Liver (tissue), 9 donors: Measurements from ENCODE around the gene POFUT1. TPM values are rescaled to one million over a fixed set of nuclear protein-coding genes. Genes with fewer than 3 reads are reported as not detected.
A peak's percentile ranks its signal among the peaks of the same experiment; 100 is the strongest.

Experiments used
- DNase-seq: peaks from one replicate; pipeline ENCODE4 v3.0.0-alpha.2; 2017; ENCODE audit warnings: low spot score
- H3K27ac ChIP-seq, 2 donors: one replicate each; pipeline ENCODE4 v1.7.0; 2013; ENCODE audit warnings: inconsistent platforms in 2 of 2, low read length in 2 of 2, control low read depth in 1 of 2, low read depth in 1 of 2, mild to moderate bottlenecking in 1 of 2
- H3K27me3 ChIP-seq, 4 donors: one replicate each; pipeline versions ENCODE4 v1.6.1 to v1.7.0; 2013; ENCODE audit warnings: low read length in 3 of 4, inconsistent platforms in 1 of 4, mild to moderate bottlenecking in 1 of 4, moderate library complexity in 1 of 4; ENCODE audit not compliant: control insufficient read depth in 4 of 4, insufficient read depth in 4 of 4
- H3K36me3 ChIP-seq, 4 donors: one replicate each; pipeline versions ENCODE4 v1.6.1 to v1.7.0; 2013; ENCODE audit warnings: low read length in 3 of 4, mild to moderate bottlenecking in 3 of 4, low read depth in 1 of 4, moderate library complexity in 1 of 4; ENCODE audit not compliant: control insufficient read depth in 4 of 4, insufficient read depth in 3 of 4
- H3K4me1 ChIP-seq, 4 donors: one replicate each; pipeline versions ENCODE4 v1.6.1 to v1.7.0; 2013; ENCODE audit warnings: low read length in 3 of 4, mild to moderate bottlenecking in 3 of 4, moderate library complexity in 1 of 4; ENCODE audit not compliant: control insufficient read depth in 4 of 4, insufficient read depth in 4 of 4
- H3K4me3 ChIP-seq, 3 donors: one replicate each; pipeline versions ENCODE4 v1.6.1 to v1.7.0; 2013; ENCODE audit warnings: low read length in 3 of 3, control low read depth in 1 of 3, low read depth in 1 of 3, mild to moderate bottlenecking in 1 of 3
- H3K9ac ChIP-seq, 2 donors: one replicate each; pipeline ENCODE4 v1.7.0; 2013; ENCODE audit warnings: low read length in 2 of 2, mild to moderate bottlenecking in 2 of 2, moderate library complexity in 2 of 2, control low read depth in 1 of 2, low read depth in 1 of 2
- H3K9me3 ChIP-seq, 4 donors: one replicate each; pipeline versions ENCODE4 v1.6.1 to v1.7.0; 2013; ENCODE audit warnings: low read length in 3 of 4; ENCODE audit not compliant: control insufficient read depth in 4 of 4
- ATF3 ChIP-seq: IDR thresholded peaks from 2 replicates; pipeline ENCODE4 v1.6.1; 2016; ENCODE audit warnings: antibody characterized with exemption
- CTCF ChIP-seq: fragments of 150-350 bp; IDR thresholded peaks from 2 replicates; pipeline ENCODE4 v1.5.1; 2017; ENCODE audit warnings: improper control_type of control experiment, low read depth, low read length; ENCODE audit not compliant: missing input control
- EGR1 ChIP-seq, 2 donors: IDR thresholded peaks; 2 replicates each; pipeline ENCODE4 v1.6.1; 2016 to 2018; ENCODE audit warnings: antibody characterized with exemption in 2 of 2, low read depth in 2 of 2
- FOXA1 ChIP-seq: IDR thresholded peaks from 2 replicates; pipeline ENCODE4 v1.6.1; 2016; ENCODE audit warnings: antibody characterized with exemption
- FOXA2 ChIP-seq: IDR thresholded peaks from 2 replicates; pipeline ENCODE4 v1.6.1; 2016; ENCODE audit warnings: antibody characterized with exemption
- GABPA ChIP-seq, 2 donors: IDR thresholded peaks in 1 of 2; conservative IDR thresholded peaks in 1 of 2; 2 replicates each; pipeline ENCODE4 v1.6.1; 2016; ENCODE audit warnings: antibody characterized with exemption in 2 of 2, mild to moderate bottlenecking in 1 of 2, moderate library complexity in 1 of 2
- HNF4A ChIP-seq, 2 donors: conservative IDR thresholded peaks; 2 replicates each; pipeline ENCODE4 v1.6.1; 2016; ENCODE audit warnings: antibody characterized with exemption in 2 of 2, mild to moderate bottlenecking in 2 of 2
- HNF4G ChIP-seq: IDR thresholded peaks from 2 replicates; pipeline ENCODE4 v1.6.1; 2016; ENCODE audit warnings: antibody characterized with exemption
- JUND ChIP-seq, 2 donors: IDR thresholded peaks; 2 replicates each; pipeline ENCODE4 v1.6.1; 2016; ENCODE audit warnings: antibody characterized with exemption in 2 of 2
- NR2F2 ChIP-seq: IDR thresholded peaks from 2 replicates; pipeline ENCODE4 v1.6.1; 2016; ENCODE audit warnings: antibody characterized with exemption
- RAD21 ChIP-seq, 2 donors: IDR thresholded peaks; 2 replicates each; pipeline ENCODE4 v1.6.1; 2016; ENCODE audit warnings: antibody characterized with exemption in 2 of 2, mild to moderate bottlenecking in 2 of 2
- RXRA ChIP-seq, 2 donors: IDR thresholded peaks; 2 replicates each; pipeline ENCODE4 v1.6.1; 2017 to 2018; ENCODE audit warnings: antibody characterized with exemption in 2 of 2, mild to moderate bottlenecking in 1 of 2
- SP1 ChIP-seq: IDR thresholded peaks from 2 replicates; pipeline ENCODE4 v1.6.1; 2018; ENCODE audit warnings: antibody characterized with exemption, mild to moderate bottlenecking
- TAF1 ChIP-seq: conservative IDR thresholded peaks from 2 replicates; pipeline ENCODE4 v1.6.1; 2016; ENCODE audit warnings: antibody characterized with exemption, mild to moderate bottlenecking
- YY1 ChIP-seq: IDR thresholded peaks from 2 replicates; pipeline ENCODE4 v1.6.1; 2016; ENCODE audit warnings: antibody characterized with exemption, mild to moderate bottlenecking
- WGBS: extraction: QIAGEN DNeasy Blood & Tissue Kit; methylation state at CpG from one replicate; pipeline ENCODE4 v1.1.7; 2013; 5-methylcytosine and 5-hydroxymethylcytosine counted together
- polyA plus RNA-seq, 2 donors: library from polyadenylated mRNA; stranded (reverse) in 1 of 2; unstranded in 1 of 2; fragments of 200-250 nt in 1 of 2; fragments of >200 nt in 1 of 2; fragmentation: Nextera tagmentation in 1 of 2; extraction: Ambion mirVana in 1 of 2; gene quantifications; one replicate each; pipeline versions ENCODE4 v1.2.1 to v1.2.3, GENCODE V29; 2013 to 2015
- total RNA-seq, 2 donors: library from RNA; depleted of rRNA; stranded (reverse); fragments of >200 nt; gene quantifications; one replicate each; pipeline ENCODE4 v1.2.3, GENCODE V29; 2014
- TF ChIP-seq, protein P1 (sequence below): IDR thresholded peaks from 2 replicates; pipeline ENCODE4 v1.6.1; 2016; ENCODE audit warnings: antibody characterized with exemption
- TF ChIP-seq, protein P2 (sequence below): IDR thresholded peaks from 2 replicates; pipeline ENCODE4 v1.6.1; 2016; ENCODE audit warnings: antibody characterized with exemption
- donor health status: healthy.
- donor health status: healthy.
- donor health status: healthy.
- donor health status: healthy.
- donor health status: healthy.

POFUT1 gene
- total and polyA plus RNA-seq, 4 donors: 14.6 to 43.3 (median 24.8) TPM

DNA sequence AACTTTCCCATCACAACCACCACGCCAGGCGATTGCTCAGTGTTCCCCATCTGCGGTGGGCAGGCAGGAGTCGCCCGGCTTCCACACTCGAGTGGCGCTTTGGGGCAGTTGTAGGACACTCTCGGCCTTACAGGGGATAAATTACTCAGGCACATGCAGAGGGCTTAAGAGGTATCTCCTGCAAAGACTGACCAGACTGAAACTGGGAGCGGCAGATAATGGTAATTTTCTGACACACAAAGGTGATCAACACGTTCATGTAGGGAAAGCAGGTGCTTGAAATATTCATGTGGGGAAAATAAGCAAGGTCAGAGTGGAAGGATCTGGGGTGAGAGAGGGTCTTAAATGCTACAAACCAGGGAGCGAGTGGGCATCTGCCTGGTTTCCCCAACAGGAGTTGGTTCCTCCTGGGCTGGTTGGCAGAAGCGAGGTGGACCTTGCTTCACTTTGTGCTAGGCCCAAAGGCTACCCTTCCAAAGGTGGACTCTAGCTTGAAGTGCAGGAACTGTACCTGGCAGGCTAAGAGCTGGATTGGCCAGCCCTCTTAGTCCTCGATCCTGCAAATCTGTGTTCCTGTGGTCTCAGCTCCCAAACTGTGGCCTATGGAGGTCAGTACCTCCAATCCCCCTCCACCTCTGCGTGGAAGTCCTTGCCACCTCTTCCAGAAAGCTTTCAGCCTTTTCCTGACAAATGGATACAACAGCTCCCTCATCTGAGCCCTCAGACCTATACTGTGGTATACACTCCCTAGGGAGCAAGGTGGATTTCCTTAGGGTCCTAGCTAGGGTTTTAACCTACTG, 16.9 kb upstream of the POFUT1 start:
- no peaks in the 10 kb centered on the region for H3K27me3 ChIP-seq
- no peaks in the 10 kb centered on the region for H3K36me3 ChIP-seq
- 58% methylated on average over 14 of the region's 14 CpGs for WGBS
- TF ChIP-seq HNF4G (no peak), FOXA2 (no peak), YY1 (no peak), RAD21 (IDR thresholded peaks at IDR 0.05) (no peak), HNF4A (conservative IDR thresholded peaks at IDR 0.05) (peak; percentile 61 to 81), NR2F2 (no peak), SP1 (no peak)
- no peak overlapping the region for H3K27ac ChIP-seq
- no peak overlapping the region for H3K9ac ChIP-seq
- peaks cover under 1 to 23% (median 14%) of the 10 kb centered on the region in 4 donors for H3K4me1 ChIP-seq
- peak overlapping the region in 1 of 3 donors; percentile 59 for H3K4me3 ChIP-seq
- no peak for DNase-seq
- no peaks in the 10 kb centered on the region for H3K9me3 ChIP-seq

DNA sequence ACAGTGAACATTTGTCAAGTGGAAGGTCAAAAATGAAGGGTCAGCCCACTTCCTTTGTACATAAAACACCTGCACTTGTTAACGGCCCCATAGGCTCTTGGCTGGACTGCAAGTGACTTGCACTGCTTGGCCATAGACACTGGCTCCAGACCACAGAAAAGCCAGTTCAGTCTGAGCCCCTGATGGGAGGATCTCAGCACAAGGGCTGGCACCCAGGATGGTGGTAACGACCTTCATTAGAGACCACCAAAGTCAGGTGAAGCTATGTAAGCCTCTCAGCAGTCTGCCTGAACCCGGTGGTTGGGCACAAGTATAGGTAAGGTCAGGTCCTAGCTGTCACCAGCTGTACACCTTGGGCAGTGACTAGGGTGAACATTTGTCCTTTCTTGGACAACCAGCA, 16.3 kb upstream of the POFUT1 start:
- Histone ChIP-seq H3K27ac (no peak overlapping the region), H3K27me3 (no peaks in the 10 kb centered on the region), H3K9ac (no peak overlapping the region), H3K9me3 (no peaks in the 10 kb centered on the region), H3K36me3 (peaks cover 0 to 3% (median 1%) of the 10 kb centered on the region in 4 donors), H3K4me3 (no peak overlapping the region), H3K4me1 (peaks cover 5 to 29% (median 17%) of the 10 kb centered on the region in 4 donors)
- 86% methylated on average over 3 of the region's 3 CpGs for WGBS
- no peak for DNase-seq
- no peak for TF ChIP-seq RAD21 (IDR thresholded peaks at IDR 0.05)
- no peak for TF ChIP-seq HNF4A (conservative IDR thresholded peaks at IDR 0.05)
- no peak for TF ChIP-seq FOXA1
- TF ChIP-seq, protein P1, sequence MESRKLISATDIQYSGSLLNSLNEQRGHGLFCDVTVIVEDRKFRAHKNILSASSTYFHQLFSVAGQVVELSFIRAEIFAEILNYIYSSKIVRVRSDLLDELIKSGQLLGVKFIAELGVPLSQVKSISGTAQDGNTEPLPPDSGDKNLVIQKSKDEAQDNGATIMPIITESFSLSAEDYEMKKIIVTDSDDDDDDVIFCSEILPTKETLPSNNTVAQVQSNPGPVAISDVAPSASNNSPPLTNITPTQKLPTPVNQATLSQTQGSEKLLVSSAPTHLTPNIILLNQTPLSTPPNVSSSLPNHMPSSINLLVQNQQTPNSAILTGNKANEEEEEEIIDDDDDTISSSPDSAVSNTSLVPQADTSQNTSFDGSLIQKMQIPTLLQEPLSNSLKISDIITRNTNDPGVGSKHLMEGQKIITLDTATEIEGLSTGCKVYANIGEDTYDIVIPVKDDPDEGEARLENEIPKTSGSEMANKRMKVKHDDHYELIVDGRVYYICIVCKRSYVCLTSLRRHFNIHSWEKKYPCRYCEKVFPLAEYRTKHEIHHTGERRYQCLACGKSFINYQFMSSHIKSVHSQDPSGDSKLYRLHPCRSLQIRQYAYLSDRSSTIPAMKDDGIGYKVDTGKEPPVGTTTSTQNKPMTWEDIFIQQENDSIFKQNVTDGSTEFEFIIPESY: no peak
- TF ChIP-seq RXRA (IDR thresholded peaks at IDR 0.05): no peak
- no peak for TF ChIP-seq JUND (IDR thresholded peaks at IDR 0.05)

DNA sequence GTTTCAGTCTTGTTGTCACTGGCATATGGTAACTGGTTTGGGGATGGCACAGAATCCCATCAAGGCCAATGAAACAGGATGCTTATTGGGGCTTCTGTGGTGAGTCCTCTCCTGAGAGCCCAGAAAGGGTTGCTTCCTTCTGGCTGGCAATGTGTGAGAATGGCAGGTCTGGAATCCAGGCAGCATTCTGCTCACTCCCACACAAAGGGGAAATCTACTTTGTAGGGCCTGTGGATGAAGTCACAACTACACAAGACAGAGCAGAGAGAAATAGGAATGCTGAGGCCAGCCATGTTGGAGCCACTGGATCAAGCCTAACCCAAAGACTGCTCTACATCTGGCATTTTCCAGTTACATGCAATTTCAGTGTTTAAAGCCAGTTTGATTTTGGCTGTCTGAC, 15.8 kb upstream of the POFUT1 start:
- Histone ChIP-seq H3K36me3 (peaks cover under 1 to 3% (median 2%) of the 10 kb centered on the region in 4 donors), H3K27ac (no peak overlapping the region), H3K27me3 (no peaks in the 10 kb centered on the region), H3K9me3 (no peaks in the 10 kb centered on the region), H3K4me1 (peaks cover 5 to 34% (median 19%) of the 10 kb centered on the region in 4 donors), H3K9ac (no peak overlapping the region), H3K4me3 (no peak overlapping the region)
- no peak for DNase-seq
- TF ChIP-seq TAF1 (no peak), ATF3 (no peak), EGR1 (IDR thresholded peaks at IDR 0.05; ENCODE audit: low read depth in 2 of 2) (no peak), JUND (IDR thresholded peaks at IDR 0.05) (no peak), FOXA1 (no peak), HNF4G (no peak), GABPA (IDR thresholded peaks at IDR 0.05 in 1 of 2, conservative IDR thresholded peaks at IDR 0.05 in 1 of 2) (no peak), YY1 (no peak), SP1 (no peak), HNF4A (conservative IDR thresholded peaks at IDR 0.05) (no peak), RXRA (IDR thresholded peaks at IDR 0.05) (no peak), FOXA2 (no peak), CTCF (no peak)
- TF ChIP-seq, protein P1: no peak
- TF ChIP-seq, protein P2, sequence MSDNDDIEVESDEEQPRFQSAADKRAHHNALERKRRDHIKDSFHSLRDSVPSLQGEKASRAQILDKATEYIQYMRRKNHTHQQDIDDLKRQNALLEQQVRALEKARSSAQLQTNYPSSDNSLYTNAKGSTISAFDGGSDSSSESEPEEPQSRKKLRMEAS: no peak
